GM19372 (cell line): ENCODE results near the gene RAF1.
A peak's percentile ranks its signal among the peaks of the same experiment; 100 is the strongest.
"Not testable (repeated sequence)": the region's sequence is repeated elsewhere in the genome, so short reads cannot be mapped to it uniquely, and the experiment has no call there.

Experiments
- ATAC-seq: cut with Tn5 transposase; IDR thresholded peaks from one replicate; pipeline ENCODE4 v1.9.1; 2021; ENCODE audit warnings: mild to moderate bottlenecking, low read depth, moderate library complexity; ENCODE audit not compliant: unreplicated experiment

RAF1 gene

GRCh38 chr3:12569836-12570235 lies 94.1 kb downstream of the RAF1 start:
- ATAC-seq: no peak

GRCh38 chr3:12568747-12569146 lies 95.2 kb downstream of the RAF1 start:
- no peak for ATAC-seq

- ATAC-seq: no peak
Observed at GRCh38 chr3:12566976-12567375, 96.9 kb downstream of the RAF1 start.

GRCh38 chr3:12562451-12562850 lies 101.5 kb downstream of the RAF1 start:
- no peak for ATAC-seq

- ATAC-seq: no peak
Observed at GRCh38 chr3:12561397-12561796, 102.5 kb downstream of the RAF1 start.

GRCh38 chr3:12560505-12561190 lies 103.3 kb downstream of the RAF1 start:
- no peak for ATAC-seq

GRCh38 chr3:12559520-12559919 lies 104.4 kb downstream of the RAF1 start:
- ATAC-seq: no peak

GRCh38 chr3:12558706-12559105 lies 105.2 kb downstream of the RAF1 start:
- no peak for ATAC-seq

GRCh38 chr3:12557473-12558100 lies 106.3 kb downstream of the RAF1 start:
- no peak for ATAC-seq

- peak; percentile 75 for ATAC-seq
Observed at GRCh38 chr3:12556690-12557472, 107.0 kb downstream of the RAF1 start, which contains the start of gene MKRN2. MKRN2 (plus strand) TSS chr3:12557087; CDS start chr3:12557151, 64 bp downstream.

GRCh38 chr3:12556314-12556689 lies 107.6 kb downstream of the RAF1 start:
- no peak for ATAC-seq

- no peak for ATAC-seq
Observed at GRCh38 chr3:12553921-12554391, 110.0 kb downstream of the RAF1 start.

- ATAC-seq: no peak
Observed at GRCh38 chr3:12549971-12550760, 113.8 kb downstream of the RAF1 start.

GRCh38 chr3:12545473-12545791 lies 118.5 kb downstream of the RAF1 start, which contains the start of gene MKRN2OS:
MKRN2OS (minus strand) TSS chr3:12545499; CDS start chr3:12545464, 35 bp downstream.
- no peak for ATAC-seq

GRCh38 chr3:12544652-12545472 lies 119.1 kb downstream of the RAF1 start:
- ATAC-seq: no peak

- ATAC-seq: not testable (repeated sequence)
Observed at GRCh38 chr3:12543497-12543896, 120.4 kb downstream of the RAF1 start.

GRCh38 chr3:12541625-12542024 lies 122.3 kb downstream of the RAF1 start:
- no peak for ATAC-seq

- ATAC-seq: no peak
Observed at GRCh38 chr3:12536423-12536822, 127.5 kb downstream of the RAF1 start.
